ENCODE data around the gene EXOSC7. TPM values are rescaled to one million over a fixed set of nuclear protein-coding genes. Genes with fewer than 3 reads are reported as not detected.

EXOSC7 gene
- total and polyA plus RNA-seq, 7 donors = 27.8 to 54.8 (median 39.4) TPM

GRCh38 chr3:44969154-44969827 is 6.8 kb upstream of the EXOSC7 start:
- Histone ChIP-seq H3K4me3 (no peak overlapping the region), H3K27ac (no peak overlapping the region), H3K9me3 (no peaks in the 10 kb centered on the region), H3K27me3 (ENCODE audit: insufficient read depth in 3 of 3, low read length in 2 of 3) (no peaks in the 10 kb centered on the region), H3K4me1 (peaks cover 3% of the 10 kb centered on the region), H3K36me3 (ENCODE audit: insufficient read depth in 1 of 2, low read depth in 1 of 2) (peaks cover 0 to 9% of the 10 kb centered on the region in 2 donors)
- WGBS, 3 donors = 78 to 86% (median 79%) methylated on average over 5 of the region's 5 CpGs
- ATAC-seq (no peak), DNase-seq (no peak)
- intact Hi-C loops (cut with DNase I) = no loop called here
- no peak for TF ChIP-seq CTCF (IDR thresholded peaks at IDR 0.05)

DNA sequence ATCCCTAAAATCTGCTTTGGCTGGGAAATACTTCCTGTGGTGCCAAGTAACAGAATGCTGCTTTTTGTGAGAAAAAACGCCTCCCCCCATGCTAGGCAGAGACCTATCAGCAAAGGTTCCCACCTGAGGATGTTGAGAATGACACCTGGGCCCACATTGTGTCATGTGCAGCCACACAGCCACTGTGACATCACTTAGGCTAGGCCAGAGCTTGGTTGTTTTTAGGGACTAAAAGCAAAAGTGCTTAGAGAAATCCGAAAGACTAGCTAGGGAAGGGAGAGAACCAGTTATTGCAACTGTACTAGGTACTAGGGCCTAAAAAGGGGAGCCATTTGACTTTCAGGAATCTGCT is 6.2 kb upstream of the EXOSC7 start:
- WGBS, 3 donors = 78 to 88% (median 86%) methylated on average over 2 of the region's 2 CpGs
- no peak for TF ChIP-seq CTCF (IDR thresholded peaks at IDR 0.05)
- Histone ChIP-seq H3K27ac (no peak overlapping the region), H3K4me3 (no peak overlapping the region), H3K9me3 (no peaks in the 10 kb centered on the region), H3K36me3 (ENCODE audit: insufficient read depth in 1 of 2, low read depth in 1 of 2) (peaks cover 0 to 9% of the 10 kb centered on the region in 2 donors), H3K4me1 (peaks cover 8% of the 10 kb centered on the region), H3K27me3 (ENCODE audit: insufficient read depth in 3 of 3, low read length in 2 of 3) (no peaks in the 10 kb centered on the region)
- ATAC-seq (no peak), DNase-seq (no peak)
- intact Hi-C loops (cut with DNase I) = no loop called here

- Histone ChIP-seq H3K4me3 (no peak overlapping the region), H3K27me3 (ENCODE audit: insufficient read depth in 3 of 3, low read length in 2 of 3) (no peaks in the 10 kb centered on the region), H3K36me3 (ENCODE audit: insufficient read depth in 1 of 2, low read depth in 1 of 2) (peaks cover 0 to 9% of the 10 kb centered on the region in 2 donors), H3K27ac (no peak overlapping the region), H3K4me1 (peaks cover 10% of the 10 kb centered on the region), H3K9me3 (no peaks in the 10 kb centered on the region)
- intact Hi-C loops (cut with DNase I) = no loop called here
- TF ChIP-seq CTCF (IDR thresholded peaks at IDR 0.05) = no peak
- DNase-seq = no peak
- ATAC-seq = no peak
- WGBS, 3 donors = 67 to 77% (median 72%) methylated on average over 3 of the region's 3 CpGs
Observed at GRCh38 chr3:44970926-44971490, 5.0 kb upstream of the EXOSC7 start.

DNA sequence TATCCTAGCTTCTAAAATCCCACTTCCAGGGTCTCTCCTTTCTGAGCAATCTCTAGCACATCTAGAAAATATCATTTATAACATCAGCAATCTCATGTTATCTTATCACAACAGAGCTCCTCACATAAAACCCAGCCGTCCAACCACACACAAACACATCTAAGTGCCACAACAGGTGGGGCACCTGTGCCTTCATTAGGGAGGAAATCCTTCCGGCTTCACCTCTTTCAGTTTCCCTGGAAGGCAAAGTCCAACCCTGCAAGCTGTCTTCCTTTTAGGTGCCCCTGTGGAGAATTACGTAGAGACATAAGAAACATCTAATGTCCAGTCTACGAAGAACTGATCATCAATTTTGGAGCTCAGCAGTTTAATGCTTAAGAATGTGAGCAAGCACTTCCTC is 1.6 kb upstream of the EXOSC7 start:
- intact Hi-C loops (cut with DNase I) = no loop called here
- 78 to 87% (median 81%) methylated on average over 4 of the region's 4 CpGs for WGBS, 3 donors
- ATAC-seq = no peak

More for the DNA sequence above, 1.6 kb upstream of the EXOSC7 start:
- H3K36me3 ChIP-seq (ENCODE audit: insufficient read depth in 1 of 2, low read depth in 1 of 2) = peaks cover 0 to 9% of the 10 kb centered on the region in 2 donors
- no peak for DNase-seq
- peak overlapping the region; percentile 96 for H3K4me3 ChIP-seq
- no peaks in the 10 kb centered on the region for H3K9me3 ChIP-seq
- no peaks in the 10 kb centered on the region for H3K27me3 ChIP-seq (ENCODE audit: insufficient read depth in 3 of 3, low read length in 2 of 3)
- TF ChIP-seq CTCF (IDR thresholded peaks at IDR 0.05) = no peak
- H3K4me1 ChIP-seq = peaks cover 35% of the 10 kb centered on the region
- H3K27ac ChIP-seq = no peak overlapping the region

Data from psoas muscle (tissue), 8 donors.